ENCODE results near the gene MID1IP1.

Gene MID1IP1

GRCh38 chrX:38848671-38849455 lies 47.6 kb downstream of the MID1IP1 start:
- peaks cover 0 to 9% (median 5%) of the 10 kb centered on the region in 11 experiments; a peak in 7 of 22 replicates for H3K9me3 ChIP-seq (replicated peaks in 1 of 11)
- no peak for TF ChIP-seq Cebpa-rat (IDR thresholded peaks at IDR 0.05)
- H3K27ac ChIP-seq, result peak overlapping the region in 2 of 11 experiments; percentile 12 to 23; a peak in 2 of 22 replicates

DNA sequence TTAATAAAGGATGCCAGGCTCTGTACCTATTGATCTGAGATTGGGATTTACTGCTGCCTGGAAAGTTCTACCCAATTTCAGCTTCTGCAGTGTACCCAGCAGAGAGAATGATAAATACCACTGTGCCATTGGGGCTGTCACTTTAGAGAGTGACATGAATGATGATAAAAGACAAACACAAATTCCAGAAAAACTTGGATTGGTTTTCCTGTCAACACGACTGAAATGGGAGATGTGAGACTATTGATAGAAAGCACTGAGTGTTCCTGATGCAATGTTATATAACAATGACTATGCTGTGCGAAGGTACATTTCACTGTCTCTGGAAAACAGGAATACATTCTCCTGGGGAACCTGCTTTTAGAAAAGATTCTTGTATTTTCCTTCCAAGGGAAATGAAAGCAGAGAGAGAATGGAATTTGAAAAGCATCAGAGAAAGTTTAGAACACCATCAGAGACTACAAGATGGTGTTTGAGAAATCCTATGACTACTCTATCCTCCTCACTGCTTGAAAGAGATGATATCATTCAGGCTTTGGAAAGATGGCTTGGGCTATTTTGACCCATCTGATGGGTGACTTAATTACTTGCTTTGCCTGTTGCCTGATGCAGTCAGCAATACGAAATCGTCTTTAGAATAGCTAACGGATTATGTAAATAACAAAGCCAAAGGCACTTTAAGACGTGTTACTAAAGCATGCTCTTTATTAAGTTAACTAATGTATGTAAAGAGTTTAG lies 49.7 kb downstream of the MID1IP1 start:
- H3K4me2 ChIP-seq, result no peak overlapping the region
- no peaks in the 10 kb centered on the region for H3K36me3 ChIP-seq
- peaks cover 0 to 18% (median 0%) of the 10 kb centered on the region in 10 experiments; a peak in 6 of 20 replicates for H3K4me1 ChIP-seq
- peaks cover 0 to 9% (median 5%) of the 10 kb centered on the region in 11 experiments; a peak in 7 of 22 replicates for H3K9me3 ChIP-seq (replicated peaks in 1 of 11)
- TF ChIP-seq Cebpa-rat (IDR thresholded peaks at IDR 0.05), result no peak
- no peak overlapping the region for H3K27ac ChIP-seq
- no peaks in the 10 kb centered on the region for H4K20me1 ChIP-seq
- H3K4me3 ChIP-seq, result no peak overlapping the region
- H3K27me3 ChIP-seq, result no peaks in the 10 kb centered on the region
- no peak overlapping the region for H3K9ac ChIP-seq

More at GRCh38 chrX:38848671-38849455, 47.6 kb downstream of the MID1IP1 start:
- Histone ChIP-seq H3K9ac (no peak overlapping the region), H3K4me1 (peaks cover 0 to 18% (median 0%) of the 10 kb centered on the region in 10 experiments; a peak in 6 of 20 replicates), H3K4me3 (no peak overlapping the region), H4K20me1 (no peaks in the 10 kb centered on the region), H3K36me3 (no peaks in the 10 kb centered on the region), H3K27me3 (no peaks in the 10 kb centered on the region), H3K4me2 (peak overlapping the region in 3 of 11 experiments; percentile 16 to 68 (median 41); a peak in 5 of 22 replicates)

DNA sequence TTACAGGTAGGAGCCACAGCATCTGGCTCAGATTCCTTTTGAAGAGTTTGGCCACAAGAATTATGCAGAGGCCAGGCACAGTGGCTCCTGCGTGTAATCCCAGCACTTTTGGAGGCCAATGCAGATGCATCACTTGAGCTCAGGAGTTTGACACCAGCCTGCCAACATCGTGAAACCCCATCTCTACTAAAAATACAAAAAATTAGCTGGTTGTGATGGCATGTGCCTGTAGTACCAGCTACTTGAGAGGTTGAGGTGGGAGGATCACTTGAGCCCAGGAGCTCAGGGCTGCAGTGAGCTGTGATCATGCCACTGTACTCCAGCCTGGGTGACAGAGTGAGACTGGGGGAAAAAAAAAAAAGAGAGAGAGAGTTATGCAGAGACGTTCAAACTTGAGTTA lies 53.0 kb downstream of the MID1IP1 start:
- no peak overlapping the region for H3K4me2 ChIP-seq
- H3K27ac ChIP-seq, result no peak overlapping the region
- H3K4me1 ChIP-seq, result peaks cover 0 to 20% (median under 1%) of the 10 kb centered on the region in 10 experiments; a peak in 6 of 20 replicates
- TF ChIP-seq Cebpa-rat (IDR thresholded peaks at IDR 0.05), result no peak
- no peaks in the 10 kb centered on the region for H4K20me1 ChIP-seq
- peaks cover 0 to 9% (median 5%) of the 10 kb centered on the region in 11 experiments; a peak in 7 of 22 replicates for H3K9me3 ChIP-seq (replicated peaks in 1 of 11)
- no peak overlapping the region for H3K4me3 ChIP-seq
- H3K36me3 ChIP-seq, result no peaks in the 10 kb centered on the region
- H3K9ac ChIP-seq, result no peak overlapping the region
- no peaks in the 10 kb centered on the region for H3K27me3 ChIP-seq

All from BLaER1 treated with 17β-estradiol and CSF1 and Interleukin-3, amounts not matched to agents 10 nM and 100 nM (cell line).